HG02870 (cell line): ENCODE measurements around the gene KCNK5.

ENCODE experiments used
- ATAC-seq: cut with Tn5 transposase; IDR thresholded peaks from one replicate; pipeline ENCODE4 v1.9.1; 2021; ENCODE audit warnings: mild to moderate bottlenecking, moderate library complexity; ENCODE audit not compliant: unreplicated experiment

Gene KCNK5

DNA sequence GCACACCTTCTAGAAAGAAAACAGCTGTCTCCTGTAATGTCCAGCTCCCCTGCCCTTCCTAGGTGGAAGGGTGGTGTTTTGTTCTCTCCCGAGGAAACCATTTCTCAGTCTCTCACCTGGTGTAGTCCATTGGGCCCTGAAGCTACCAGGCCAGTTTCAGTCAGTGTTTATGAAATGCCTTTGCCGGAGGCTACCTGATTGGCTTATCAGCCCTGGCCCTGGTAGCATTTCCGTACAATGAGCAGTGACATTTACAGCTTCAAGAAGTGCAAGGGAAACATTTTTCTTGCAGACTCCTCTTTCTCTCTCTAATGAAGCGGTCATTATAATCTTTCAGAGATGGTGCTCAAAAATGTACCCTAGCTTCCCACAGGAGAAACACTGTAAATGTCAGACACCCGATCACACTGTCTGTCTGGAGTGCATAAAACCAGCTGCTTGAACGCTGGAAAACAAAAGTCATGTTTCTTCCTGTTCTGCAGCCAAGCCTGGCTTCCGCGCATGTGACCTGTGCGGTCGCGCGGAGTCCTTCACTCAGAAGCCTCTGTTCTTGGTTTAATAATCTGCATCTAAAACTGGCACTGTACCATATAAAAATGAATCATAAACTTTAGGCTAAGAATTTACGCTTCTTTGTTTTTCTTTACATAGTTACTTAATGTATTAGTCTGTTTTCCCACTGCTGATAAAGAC lies 85.9 kb downstream of the KCNK5 start:
- ATAC-seq = no peak

DNA sequence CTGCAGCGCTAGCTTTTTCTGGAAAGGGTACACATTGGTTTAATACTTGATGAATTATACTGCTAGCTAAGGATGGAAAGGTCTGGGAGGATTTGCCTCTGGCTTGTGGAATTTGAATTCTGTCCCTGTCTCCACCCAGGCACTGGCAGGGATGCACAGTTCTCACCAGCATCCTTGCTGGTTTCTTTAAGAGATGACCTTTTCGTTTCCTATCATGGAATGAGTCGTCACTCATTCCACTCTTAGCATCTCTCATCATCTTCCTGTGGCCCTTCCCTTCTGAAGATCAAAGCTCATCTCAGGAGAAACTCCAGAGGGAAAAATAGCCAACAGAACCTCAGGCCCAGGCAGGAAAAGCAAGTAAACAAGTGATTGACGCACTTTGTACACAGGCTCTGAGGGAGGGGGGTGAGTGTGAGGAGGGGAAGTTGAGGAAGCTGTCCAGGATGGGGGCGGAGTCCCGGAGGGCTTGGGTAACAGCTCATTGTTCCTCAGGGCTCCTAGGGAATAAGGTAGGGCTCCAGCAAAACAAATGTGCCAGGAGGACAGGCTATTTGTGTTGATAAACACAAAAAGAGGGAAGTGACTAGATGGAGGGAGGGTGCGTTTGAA lies 88.6 kb downstream of the KCNK5 start:
- ATAC-seq = no peak
